Occipital lobe (tissue), 2 donors: Measurements from ENCODE around the gene GBA3. TPM values are rescaled to one million over a fixed set of nuclear protein-coding genes. Genes with fewer than 3 reads are reported as not detected.

Experiments
- DNase-seq: peaks from one replicate; lab custom pipeline; 2025; lab: John Stamatoyannopoulos, UW
- total RNA-seq: library from RNA; depleted of rRNA; stranded (reverse); fragments of >200 nt; gene quantifications from one replicate; pipeline ENCODE4 v1.2.3, GENCODE V29; 2014

GBA3 gene
- total RNA-seq, 1 donor from 2014 or later: 0.16 TPM

DNA sequence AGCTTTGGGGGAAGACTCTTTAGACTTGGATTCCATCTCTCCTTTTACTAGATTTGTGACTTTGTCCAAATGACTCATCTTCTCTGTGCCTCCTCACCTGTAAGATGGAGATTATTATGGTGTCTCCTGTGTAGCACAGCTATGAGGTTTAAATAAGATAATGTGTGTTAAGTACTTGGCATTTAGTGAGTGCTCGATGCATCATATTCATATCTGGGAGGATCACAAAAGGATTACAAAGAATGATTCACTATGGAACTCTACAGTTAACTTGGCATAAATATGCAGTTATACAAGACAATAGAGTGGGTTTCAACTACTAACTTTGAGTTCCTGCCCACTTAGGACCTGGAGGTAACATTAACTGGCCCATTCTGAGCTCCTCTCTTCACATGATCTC, 2.3 kb downstream of the GBA3 start:
- no peak for DNase-seq

DNA sequence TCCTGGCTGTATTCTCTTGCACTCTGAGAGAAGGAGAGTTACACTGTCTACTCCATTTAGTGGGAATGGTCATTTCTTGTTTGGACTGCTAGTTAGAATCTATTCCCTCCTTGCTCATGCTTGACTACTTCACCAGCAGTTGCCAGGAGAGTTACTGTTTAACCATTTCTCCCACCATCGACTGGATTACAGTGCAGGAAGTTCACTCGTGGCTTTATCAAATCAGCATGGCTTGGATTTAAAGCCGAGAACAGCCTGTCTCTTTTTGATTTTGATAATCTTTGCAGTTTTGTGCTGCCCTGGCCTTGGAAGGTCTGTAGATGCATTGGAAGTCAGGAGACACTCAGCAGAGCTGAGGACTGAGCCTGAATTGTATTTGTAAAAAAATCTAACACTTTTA, 3.2 kb downstream of the GBA3 start:
- DNase-seq: no peak

DNA sequence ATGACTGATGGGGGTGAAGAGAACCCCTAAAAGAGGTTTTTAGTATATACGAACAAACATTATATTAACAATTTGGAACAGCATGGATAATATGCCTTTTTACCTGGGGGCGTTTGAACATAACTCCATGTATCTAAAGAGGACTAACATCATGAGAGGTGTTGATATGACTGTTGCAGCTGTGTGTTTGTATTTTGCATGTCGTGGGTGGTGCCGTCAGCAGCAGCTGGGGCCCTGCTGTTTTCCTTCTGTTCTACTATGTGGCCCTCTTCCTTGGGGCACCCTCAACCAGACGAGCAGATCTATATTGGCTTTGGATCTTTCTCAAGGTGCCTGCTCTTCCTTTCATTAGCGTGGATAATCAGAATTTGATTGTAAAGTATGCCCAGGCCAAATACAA, 11.2 kb downstream of the GBA3 start:
- DNase-seq: no peak

DNA sequence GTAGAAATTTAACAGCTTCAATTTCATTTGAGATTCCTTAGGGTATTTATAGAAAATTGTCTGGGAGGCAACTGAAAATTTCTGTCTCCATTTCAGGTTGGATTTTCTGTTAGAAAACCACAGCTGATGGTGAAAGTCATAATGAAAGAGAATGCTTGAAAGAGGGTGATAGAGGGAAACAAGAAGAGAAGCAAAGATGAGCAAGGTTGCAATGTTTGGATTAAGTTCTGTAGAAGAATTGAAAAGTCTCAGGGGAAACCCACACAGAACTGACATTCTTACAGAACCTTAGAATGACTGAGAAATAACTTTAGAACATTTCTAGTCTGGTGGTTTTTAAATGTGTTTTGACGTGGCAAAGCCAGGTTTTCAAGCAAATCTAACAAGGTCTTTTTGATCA, 14.7 kb downstream of the GBA3 start:
- DNase-seq: no peak

DNA sequence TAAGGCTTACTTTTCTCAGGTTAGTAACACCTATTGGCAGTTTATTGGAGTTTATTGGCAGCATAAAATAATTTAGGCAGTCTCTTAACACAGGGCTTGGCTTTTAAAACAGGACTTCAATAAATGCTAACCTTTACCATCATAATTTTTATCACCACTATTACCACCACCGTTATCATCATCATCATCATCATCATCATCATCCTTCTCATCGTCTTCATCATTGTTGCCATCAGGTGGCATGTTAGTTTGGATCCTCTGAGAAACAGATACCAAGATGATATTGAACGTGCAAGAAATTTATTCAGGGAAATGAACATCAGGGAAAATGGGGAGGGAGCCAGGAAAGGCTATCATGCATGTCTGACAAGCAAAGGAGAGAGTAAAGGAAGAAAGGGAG, 16.2 kb downstream of the GBA3 start:
- no peak for DNase-seq

DNA sequence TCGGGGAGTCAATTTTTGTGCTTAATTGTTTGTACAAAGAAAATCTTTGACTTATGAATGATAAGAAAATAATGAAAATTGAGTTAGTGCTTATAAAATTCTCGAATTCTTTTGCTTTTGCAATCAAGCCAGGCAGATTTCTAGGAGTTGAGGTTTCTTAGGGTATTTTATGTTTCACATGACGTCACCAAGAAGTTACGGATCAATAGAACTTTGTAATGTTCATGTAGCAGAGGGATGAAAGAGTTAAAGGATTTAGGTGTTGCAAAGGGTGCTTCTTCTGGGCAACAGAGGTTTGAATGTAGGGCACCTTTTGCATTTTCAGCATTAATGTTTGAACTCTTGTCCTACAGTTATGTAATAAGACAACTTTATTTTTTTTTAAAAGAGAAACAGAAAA, 19.4 kb downstream of the GBA3 start:
- DNase-seq: no peak

DNA sequence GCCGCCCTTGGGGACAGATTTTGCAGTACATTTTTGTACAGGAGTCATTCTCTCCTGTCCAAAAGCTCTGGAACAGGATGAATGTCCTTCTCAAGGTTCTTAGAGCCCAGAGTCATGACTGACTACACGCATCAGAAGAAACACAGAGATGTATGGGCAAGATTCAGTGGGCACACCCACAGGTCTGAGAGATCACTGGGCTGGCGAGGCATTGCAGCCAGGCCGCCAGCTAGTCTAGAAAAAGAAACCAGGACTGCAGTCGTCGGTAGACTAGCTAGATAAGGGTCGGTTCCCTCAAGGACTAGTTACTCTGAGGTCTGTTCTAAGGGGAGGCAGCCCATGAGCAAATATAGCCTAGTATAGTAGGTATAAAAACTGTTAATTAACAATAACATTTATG, 19.8 kb downstream of the GBA3 start:
- no peak for DNase-seq

DNA sequence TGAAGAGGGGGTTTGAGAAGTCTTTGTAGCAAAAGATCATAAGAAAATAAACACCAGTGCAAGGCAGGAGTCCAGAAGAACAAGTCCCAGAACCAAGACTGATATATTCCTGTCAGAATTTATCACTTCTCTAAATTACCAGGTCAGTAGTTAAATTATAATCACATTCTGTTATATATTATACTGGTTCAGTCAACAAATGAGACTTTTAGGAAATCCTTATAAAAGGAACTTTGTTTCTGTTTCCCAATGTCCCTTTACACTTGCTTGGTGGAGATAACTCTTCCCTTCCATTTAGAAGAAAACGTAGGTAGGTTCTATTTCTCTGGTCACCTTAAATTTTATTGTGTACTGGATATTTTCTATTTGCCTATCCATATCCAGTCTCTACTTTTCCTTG, 21.1 kb downstream of the GBA3 start:
- no peak for DNase-seq

DNA sequence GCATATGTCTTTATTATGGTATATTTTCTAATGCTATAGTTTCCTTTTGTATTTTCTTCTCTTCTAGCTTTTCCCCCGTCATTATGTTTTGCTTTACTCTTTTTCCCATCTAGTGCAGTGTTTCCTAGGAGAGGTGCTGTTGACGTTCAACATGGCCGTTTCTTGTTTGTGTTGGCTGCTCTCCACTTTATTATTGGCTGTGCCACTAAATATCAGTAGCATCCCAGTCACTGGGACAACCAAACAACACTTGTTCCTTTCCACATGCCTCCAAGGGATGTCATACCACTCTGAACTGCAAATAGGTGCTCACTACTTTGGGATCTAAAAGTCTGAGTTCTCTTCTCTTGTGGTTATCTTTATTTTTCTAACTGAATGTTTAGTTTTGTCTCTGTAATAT, 26.5 kb downstream of the GBA3 start:
- DNase-seq: no peak

DNA sequence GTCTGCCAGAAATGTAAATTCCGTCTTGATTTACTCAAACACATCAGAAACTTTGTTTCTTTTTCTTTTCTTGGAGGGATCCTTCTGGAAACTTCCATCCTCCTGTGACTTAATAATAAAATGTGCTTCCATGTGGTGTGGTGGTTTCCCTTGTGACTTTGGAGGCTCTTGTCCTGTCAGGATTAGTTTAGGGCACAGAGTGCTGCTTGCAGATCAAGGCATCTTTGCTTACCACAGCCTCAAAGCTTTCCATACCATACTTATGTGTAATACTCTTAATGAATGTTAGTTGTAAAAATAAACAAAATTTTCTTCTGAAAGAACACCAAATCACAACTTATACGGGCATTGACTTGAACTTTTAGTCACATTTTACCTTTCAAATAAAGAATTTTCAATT, 27.4 kb downstream of the GBA3 start:
- DNase-seq: no peak

DNA sequence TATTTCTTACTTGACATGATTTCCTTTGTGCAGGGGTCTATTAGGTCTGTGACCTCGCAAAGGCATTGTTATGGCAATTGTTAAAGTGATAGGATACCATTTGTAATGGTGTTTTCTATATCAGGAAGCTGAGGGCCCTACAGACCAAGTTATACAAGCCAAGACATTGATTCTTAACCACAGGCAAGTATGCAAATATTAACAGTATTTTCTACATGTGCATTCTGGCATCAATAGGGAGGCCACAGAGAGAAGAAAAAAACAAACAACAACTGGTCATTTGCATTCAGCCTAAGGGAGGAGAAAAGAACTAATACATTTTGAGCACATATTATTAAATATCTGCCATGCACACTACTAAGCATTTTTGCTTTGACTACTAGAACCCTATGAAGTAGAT, 28.5 kb downstream of the GBA3 start:
- no peak for DNase-seq

DNA sequence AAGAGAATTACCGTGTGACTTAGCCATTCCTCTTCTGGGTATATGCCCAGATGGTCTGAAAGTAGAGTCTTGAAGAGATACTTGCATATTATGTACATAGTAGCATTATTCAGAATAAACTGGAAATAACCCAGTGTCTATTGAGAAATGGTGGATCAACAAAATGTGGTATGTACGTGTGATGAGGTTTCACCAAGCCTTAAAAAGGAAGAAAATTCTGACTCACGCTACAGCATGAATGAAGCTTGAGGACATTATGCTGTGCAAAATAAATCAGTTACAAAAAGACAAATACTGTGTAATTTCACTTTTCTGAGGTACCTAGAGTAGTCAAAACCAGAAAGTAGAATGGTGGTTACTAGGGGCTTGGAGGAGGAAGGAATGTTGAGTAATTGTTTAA, 37.3 kb downstream of the GBA3 start:
- DNase-seq: no peak

DNA sequence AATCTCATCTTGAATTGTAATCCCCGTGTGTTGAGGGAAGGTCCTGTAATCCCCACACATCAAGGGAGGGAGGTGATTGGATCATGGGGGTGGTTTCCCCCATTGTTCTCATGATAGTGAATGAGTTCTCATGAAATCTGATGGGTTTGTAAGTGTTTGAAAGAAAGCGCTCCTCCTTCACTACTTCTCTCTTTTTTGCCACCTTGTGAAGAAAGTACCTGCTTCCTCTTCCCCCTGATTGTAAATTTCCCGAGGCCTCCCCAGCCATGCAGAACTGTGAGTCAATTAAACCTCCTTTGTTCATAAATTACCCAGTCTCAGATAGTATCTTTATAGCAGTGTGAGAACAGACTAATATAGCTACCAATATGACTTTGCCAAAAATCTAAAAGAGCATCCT, 41.1 kb downstream of the GBA3 start:
- no peak for DNase-seq

DNA sequence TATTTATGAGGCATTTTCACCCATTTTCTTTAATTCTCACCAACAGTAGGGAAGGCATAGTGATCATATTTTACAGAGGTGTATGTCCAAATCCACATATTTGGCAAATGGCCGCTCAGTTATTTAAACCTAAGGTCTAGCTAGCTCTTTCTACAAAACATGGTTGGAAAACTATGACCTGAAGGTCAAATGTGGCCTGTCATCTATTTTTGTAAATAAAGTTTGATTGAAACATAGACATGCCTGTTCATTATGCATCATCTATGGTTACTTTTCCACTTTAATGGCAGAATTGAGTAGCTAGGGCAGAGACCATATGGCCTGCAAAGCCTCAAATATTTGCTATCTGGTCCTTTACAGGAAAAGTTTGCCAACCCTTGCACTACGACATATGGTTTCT, 44.2 kb downstream of the GBA3 start:
- DNase-seq: no peak

DNA sequence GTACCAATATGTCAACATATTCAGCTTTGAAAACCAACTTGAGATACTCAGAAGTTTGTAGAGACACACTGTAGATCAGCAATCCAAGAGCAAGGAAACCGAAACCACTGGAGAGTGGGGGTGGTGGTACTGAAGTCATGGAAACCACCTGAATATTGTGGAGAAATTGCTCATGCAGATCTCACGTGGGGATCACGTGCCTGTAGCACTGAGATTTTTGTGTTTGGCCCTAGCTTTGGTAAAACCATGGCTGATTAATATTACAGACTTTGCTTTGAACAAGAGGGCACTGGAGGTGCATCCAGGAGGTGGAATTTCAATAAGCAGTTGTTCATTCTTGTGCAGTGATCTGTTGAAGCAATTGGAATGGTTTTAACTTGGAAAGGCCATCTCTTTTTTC, 47.2 kb downstream of the GBA3 start:
- no peak for DNase-seq

DNA sequence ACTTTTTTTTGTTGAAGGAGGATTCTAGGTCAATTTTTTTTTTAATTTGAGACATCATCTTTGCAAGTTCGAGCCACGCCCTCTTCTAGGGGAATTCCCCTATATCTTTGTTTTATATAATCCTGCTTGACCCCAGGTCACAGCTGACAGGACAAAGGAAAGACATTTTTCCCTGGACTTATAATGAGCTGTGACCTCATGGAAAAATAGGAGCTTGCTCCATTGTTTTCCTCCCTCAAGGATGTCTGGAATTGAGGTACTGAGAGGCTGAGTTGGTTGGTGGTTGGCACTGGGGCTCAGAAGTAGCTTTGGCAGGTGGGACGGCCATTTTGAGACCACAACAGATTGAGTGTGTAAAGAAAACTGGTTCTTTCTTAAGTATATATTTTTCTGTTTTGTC, 49.0 kb downstream of the GBA3 start:
- no peak for DNase-seq

DNA sequence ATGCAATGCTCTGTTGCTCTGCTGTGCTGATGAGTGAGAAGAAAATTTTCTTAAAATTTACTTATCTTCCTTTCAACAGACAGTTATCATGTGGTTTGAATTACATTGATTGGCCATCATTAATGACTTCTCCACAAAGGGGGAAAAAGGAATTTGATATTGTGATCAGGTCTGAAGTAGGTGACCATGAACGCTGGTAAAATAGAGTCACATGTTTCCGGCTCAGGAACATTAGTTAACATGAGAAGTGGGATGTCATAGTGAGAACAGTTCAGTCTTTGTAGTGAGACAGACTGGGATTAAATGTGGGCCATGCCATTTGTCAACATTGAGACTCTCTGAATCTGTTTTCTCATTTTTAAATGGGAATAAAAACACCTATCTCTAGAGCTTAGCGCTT, 50.6 kb downstream of the GBA3 start:
- DNase-seq: no peak

DNA sequence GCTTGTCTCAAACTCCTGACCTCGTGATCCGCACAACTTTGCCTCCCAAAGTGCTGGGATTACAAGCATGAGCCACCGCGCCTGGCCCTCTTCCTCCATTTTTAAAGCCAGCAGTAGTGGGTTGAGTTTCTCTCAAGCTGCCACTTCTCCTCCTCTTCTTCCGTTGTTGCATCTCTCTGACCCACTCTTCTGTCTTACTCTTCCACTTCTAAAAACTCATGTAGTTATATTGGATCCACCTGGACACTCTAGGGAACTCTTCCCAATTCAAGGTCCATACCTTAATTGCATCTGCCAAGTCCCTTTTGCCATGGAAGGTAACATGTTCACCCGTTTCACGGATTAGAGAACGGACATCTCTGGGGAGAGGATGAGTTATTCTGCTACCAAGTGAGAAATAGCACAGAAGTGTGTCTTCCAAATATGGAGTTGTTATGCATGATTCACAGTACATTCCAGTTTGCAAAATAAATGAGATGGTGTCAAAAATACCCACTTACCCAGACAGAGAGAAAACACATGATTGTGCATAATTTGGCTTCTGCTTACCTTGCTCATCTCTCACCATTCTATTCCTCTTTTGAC, 51.8 kb downstream of the GBA3 start:
- no peak for DNase-seq

DNA sequence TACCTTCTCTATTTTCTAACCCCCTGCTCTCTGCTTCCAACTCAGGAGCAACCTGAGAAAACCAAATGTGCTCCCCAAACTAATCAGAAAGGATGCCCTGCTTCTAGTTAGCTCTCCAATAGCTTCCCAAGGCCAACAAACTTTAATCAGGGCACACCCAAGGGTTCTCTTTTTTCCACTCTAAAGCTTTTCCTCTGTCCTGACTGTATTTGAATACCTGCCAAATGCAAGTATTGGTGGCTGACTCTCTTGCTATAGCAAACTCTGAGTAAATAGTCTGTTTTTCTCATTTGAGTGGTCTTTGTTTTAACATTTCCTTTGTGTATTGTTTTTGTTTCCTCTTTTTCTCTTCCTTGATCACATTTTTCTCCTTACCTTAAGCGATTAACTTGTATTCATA, 52.5 kb downstream of the GBA3 start:
- DNase-seq: no peak

DNA sequence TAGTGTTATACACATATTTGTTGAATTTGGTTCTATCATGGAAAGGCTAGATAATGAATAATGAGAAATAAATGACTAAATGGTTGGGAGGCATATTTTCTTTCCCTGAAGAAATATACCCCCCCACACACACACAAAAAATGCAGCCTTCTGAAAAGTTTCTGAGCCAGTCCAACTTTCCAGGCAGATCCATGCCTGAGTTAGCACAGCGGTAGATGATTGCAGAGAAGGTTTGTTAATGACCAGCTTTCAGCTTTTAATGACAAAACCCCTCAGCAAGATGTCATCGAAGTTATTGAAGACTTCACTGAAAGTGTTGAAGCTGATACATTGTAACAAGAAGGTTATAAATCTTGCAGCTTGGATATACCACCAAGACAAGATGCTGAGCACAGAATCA, 61.4 kb downstream of the GBA3 start:
- DNase-seq: no peak

DNA sequence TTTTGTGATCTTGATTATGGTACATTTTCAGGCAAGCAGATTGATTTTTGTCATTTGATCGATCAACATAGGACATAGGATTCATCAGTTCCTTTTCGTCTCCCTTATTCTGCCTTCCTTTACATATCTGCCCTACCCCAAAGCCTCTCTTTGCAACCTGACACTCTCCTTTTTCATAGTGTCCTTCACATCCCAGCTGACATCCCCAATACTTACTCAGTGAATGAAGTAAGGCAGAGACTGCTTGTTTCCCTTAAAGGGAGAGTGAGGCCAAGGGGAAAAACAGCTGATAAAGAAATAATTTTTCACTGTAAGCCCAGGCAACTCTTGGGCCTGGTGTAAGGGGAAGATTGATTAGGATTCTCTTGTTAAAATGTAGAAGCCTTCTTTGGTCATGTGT, 69.8 kb downstream of the GBA3 start:
- no peak for DNase-seq

DNA sequence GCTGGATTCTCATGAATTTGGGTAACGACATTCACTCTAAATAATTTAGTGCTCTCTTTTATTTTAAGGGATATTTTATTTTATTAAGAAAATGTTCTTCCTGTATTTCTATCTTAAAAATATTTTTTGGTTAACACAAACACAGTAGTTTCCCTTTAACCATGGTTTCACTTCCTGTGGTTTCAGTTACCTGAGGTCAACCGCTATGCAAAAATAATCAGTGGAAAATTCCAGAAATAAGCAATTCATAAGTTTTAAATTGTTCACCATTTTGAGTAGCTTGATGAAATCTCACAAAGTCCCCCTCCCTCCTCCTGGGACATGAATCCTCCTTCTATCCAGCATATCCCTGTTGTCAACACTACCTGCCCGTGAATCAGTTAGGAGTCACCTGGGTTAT, 71.4 kb downstream of the GBA3 start:
- DNase-seq: no peak

DNA sequence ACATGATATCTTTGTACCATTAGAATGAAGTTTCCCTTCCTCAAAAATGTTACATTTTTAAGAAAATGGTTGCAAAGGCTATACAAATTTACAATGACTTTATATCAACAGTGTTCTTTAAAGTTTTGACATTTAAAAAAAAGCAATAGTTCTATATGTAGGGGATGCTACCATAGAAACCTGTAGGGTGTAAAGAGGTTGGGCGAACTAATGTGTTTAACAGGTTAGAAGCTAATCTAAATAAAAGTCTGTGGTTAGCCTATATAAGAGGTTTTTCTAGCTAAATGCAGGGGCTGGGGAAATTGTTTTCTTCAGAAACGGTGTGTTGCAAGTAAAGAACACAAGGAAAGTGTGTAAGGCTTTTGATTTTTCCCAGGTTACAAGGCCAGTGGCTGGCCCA, 73.3 kb downstream of the GBA3 start:
- DNase-seq: no peak

DNA sequence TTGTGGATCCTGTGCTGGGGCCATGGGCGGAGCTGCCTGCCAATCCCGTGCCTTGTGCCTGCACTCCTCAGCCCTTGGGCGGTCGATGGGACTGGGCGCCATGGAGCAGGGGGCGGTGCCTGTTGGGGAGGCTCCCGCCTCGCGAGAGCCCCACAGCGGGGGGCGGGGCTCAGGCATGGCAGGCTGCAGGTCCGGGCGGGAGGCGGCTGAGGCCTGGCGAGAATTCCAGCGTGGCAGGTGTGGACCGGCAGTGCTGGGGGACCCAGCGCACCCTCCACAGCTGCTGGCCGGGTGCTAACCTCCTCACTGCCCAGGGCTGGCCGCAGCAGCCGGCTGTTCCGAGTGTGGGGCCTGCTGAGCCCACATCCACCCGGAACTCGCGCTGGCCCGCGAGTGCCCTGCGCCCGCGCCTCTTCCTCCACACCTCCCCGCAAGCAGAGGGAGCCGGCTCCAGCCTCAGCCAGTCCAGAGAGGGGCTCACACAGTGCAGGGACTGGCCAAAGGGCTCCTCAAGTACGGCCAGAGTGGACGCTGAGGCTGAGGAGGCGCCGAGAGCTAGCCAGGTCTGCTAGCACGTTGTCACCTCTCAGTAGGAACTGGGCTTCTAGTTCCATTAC, 85.9 kb downstream of the GBA3 start:
- no peak for DNase-seq
